Activated naive CD4-positive, alpha-beta T cell treated with anti-CD3 and anti-CD28 coated beads, Interleukin-2, amount 10 ng/mL, durations not matched to agents 7 days and 5 days (primary cell): Measurements from ENCODE around the gene BCAS3.
"Not testable (repeated sequence)": the region's sequence is repeated elsewhere in the genome, so short reads cannot be mapped to it uniquely, and the experiment has no call there.

ENCODE experiments used
- CTCF ChIA-PET: fragments of 350-600 bp; sonication (Branson Sonifier 250); formaldehyde crosslinking; loops from one replicate; lab custom pipeline; 2021; ENCODE audit warnings: antibody characterized with exemption; lab: Charles Lee
- DNase-seq: peaks from one replicate; pipeline ENCODE4 v3.0.0-alpha.2; 2020
- H3K27ac Mint-ChIP-seq: one replicate; pipeline ENCODE4 v1.8.0; 2021; ENCODE audit warnings: mild to moderate bottlenecking, moderate library complexity, mixed read lengths
- H3K27me3 Mint-ChIP-seq: one replicate; pipeline ENCODE4 v1.8.0; 2021; ENCODE audit warnings: mild to moderate bottlenecking, mixed read lengths
- H3K36me3 Mint-ChIP-seq: one replicate; pipeline ENCODE4 v1.8.0; 2021; ENCODE audit warnings: mixed read lengths
- H3K4me1 Mint-ChIP-seq: one replicate; pipeline ENCODE4 v1.8.0; 2021; ENCODE audit warnings: mixed read lengths
- H3K4me3 Mint-ChIP-seq: one replicate; pipeline ENCODE4 v1.8.0; 2021; ENCODE audit warnings: mild to moderate bottlenecking, moderate library complexity, mixed read lengths
- H3K9me3 Mint-ChIP-seq: one replicate; pipeline ENCODE4 v1.8.0; 2021; ENCODE audit warnings: mixed read lengths

The BCAS3 gene

DNA sequence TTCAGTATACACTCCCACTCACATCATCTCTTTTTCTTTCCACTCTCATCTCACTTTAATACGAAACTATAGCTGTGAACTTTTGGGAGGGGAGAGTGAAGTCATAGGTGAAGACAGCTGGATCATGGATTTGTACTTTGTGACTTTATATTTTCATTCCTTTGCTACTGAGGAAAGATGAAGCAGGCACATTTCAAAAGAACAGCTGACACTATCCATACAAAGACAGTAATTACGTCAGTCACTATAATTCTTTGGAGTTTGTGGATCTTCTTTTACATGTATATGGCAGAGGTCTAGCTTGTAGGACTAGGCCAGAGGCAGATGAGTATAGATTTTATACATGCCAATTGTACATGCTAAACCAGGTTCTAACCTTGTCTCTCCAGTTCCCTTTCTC is 346.3 kb downstream of the BCAS3 start:
- Mint-ChIP-seq H3K27ac (no peak overlapping the region), H3K36me3 (no peaks in the 10 kb centered on the region)
- CTCF ChIA-PET: no interaction called here

DNA sequence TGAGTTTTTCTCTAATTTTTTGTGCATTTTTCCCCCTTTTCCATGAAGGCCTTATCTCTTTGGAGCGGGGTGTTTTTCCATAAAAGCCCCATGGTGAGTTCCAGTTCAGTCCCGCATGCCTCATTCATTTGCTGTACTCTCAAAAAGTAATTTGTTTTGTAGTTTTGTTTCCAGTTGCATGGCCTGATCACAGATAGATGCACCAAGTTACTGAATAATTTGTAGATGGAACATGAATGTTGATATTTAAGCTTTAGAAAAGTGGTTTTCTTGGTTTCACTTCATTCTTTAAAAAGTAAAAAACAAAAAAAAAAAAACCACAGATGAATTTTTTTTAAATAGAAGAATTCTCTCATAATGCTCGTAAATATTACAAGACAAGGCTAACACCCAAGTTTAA is 349.2 kb downstream of the BCAS3 start:
- Mint-ChIP-seq H3K27me3 (no peaks in the 10 kb centered on the region), H3K36me3 (no peaks in the 10 kb centered on the region), H3K4me1 (no peaks in the 10 kb centered on the region), H3K9me3 (no peaks in the 10 kb centered on the region), H3K4me3 (no peak overlapping the region), H3K27ac (no peak overlapping the region)
- no peak for DNase-seq
- CTCF ChIA-PET: interaction anchor here (1.1 to 1.7 kb wide), 2 partner anchors 14 to 332 kb away, joined by 3 to 5 read pairs; no protein-coding TSS in a partner anchor

More for the DNA sequence above, 346.3 kb downstream of the BCAS3 start:
- Mint-ChIP-seq H3K4me3 (no peak overlapping the region), H3K9me3 (no peaks in the 10 kb centered on the region), H3K4me1 (peaks cover 2% of the 10 kb centered on the region), H3K27me3 (no peaks in the 10 kb centered on the region)
- no peak for DNase-seq

DNA sequence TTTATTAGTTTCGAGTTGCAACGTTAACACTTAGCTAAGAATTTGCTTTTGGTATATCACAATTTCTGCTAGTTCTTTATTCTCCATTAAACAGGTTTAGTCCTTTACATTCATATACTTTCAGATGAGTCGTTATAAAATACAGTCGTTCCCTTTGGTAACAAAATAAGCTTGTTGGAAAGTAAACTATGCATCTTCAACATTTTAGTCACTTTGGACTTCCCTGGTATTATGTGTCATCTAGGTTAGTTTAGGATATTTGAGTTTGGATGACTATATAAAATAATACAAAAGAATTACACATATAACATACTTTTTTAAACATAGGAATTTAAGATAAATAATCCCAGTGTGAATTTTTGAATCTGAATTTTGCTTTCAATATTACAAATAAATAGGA is 351.5 kb downstream of the BCAS3 start:
- DNase-seq: no peak
- Mint-ChIP-seq H3K27ac (no peak overlapping the region), H3K27me3 (no peaks in the 10 kb centered on the region), H3K4me1 (no peaks in the 10 kb centered on the region), H3K9me3 (no peaks in the 10 kb centered on the region), H3K36me3 (no peaks in the 10 kb centered on the region), H3K4me3 (no peak overlapping the region)
- CTCF ChIA-PET: interaction anchor here (0.5 to 1.9 kb wide), 2 partner anchors 9 to 100 kb away, joined by 3 to 6 read pairs; no protein-coding TSS in a partner anchor

DNA sequence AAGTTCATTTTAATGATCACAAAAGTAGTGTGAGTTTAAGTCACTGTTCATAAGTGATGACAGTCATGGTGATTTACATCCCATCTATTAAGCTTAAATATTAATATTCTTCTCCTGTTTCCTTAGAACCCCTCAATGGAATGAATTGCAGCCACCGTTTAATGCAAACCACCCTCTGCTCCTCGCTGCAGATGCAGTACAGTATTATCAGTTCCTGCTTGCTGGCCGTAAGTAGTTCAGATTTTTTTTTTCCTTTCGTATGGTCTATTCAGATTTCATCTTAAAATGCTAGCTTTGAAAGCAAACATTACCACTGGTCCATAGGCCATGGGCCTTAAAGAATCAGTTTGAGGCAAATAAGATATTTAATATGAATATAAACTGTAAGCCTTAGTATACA is 363.0 kb downstream of the BCAS3 start:
- Mint-ChIP-seq H3K9me3 (no peaks in the 10 kb centered on the region), H3K4me3 (no peak overlapping the region), H3K36me3 (peaks cover 1% of the 10 kb centered on the region), H3K27me3 (no peaks in the 10 kb centered on the region), H3K27ac (no peak overlapping the region), H3K4me1 (no peaks in the 10 kb centered on the region)
- CTCF ChIA-PET: interaction anchor here (0.7 to 1.1 kb wide), 2 partner anchors 10 to 13 kb away, joined by 3 read pairs; no protein-coding TSS in a partner anchor
- no peak for DNase-seq

DNA sequence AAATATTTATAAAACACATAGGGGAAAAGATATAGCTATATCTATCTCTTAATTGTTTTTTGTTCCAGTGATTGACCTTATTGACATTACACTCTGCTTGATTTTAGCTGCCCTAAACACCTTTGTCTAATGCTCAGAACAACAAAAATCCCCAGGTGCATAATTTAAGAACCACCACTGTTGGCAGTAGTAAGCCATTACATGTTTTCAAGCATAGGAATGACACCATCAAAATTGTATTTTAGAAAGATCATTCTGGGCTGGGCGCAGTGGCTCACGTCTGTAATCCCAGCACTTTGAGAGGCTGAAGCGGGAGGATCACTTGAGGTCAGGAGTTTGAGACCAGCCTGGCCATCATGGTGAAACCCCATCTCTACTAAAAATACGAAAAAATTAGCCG is 364.7 kb downstream of the BCAS3 start:
- H3K4me3 Mint-ChIP-seq, H3K36me3 Mint-ChIP-seq: not testable (repeated sequence)

DNA sequence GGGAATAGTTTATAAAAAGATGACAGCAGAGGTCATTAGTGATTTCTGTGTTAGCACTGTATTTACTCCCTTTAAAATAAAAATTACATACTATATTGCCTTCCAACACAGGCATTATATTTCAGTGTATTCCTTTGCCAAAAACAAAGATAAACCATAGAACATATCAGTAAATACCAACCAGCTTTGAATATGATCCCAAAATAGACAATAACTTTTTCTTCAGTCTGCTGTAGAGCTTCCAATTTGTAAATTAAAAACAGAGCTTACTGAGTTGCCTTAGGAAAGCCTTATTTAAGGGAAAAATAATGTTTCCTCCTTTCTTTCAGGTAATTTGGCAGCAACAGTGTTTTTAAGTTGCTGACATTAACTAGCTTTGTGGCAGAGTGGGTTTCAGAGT is 369.9 kb downstream of the BCAS3 start:
- Mint-ChIP-seq H3K36me3 (no peaks in the 10 kb centered on the region), H3K4me1 (no peaks in the 10 kb centered on the region), H3K9me3 (no peaks in the 10 kb centered on the region), H3K4me3 (no peak overlapping the region), H3K27me3 (no peaks in the 10 kb centered on the region), H3K27ac (no peak overlapping the region)
- no peak for DNase-seq
- CTCF ChIA-PET: interaction anchor here (1.1 kb wide), 1 partner anchor 343 kb away, joined by 3 read pairs; no protein-coding TSS in a partner anchor

More for the DNA sequence above, 364.7 kb downstream of the BCAS3 start:
- H3K27ac Mint-ChIP-seq, DNase-seq, H3K27me3 Mint-ChIP-seq, CTCF ChIA-PET, H3K4me1 Mint-ChIP-seq, H3K9me3 Mint-ChIP-seq: not testable (repeated sequence)

DNA sequence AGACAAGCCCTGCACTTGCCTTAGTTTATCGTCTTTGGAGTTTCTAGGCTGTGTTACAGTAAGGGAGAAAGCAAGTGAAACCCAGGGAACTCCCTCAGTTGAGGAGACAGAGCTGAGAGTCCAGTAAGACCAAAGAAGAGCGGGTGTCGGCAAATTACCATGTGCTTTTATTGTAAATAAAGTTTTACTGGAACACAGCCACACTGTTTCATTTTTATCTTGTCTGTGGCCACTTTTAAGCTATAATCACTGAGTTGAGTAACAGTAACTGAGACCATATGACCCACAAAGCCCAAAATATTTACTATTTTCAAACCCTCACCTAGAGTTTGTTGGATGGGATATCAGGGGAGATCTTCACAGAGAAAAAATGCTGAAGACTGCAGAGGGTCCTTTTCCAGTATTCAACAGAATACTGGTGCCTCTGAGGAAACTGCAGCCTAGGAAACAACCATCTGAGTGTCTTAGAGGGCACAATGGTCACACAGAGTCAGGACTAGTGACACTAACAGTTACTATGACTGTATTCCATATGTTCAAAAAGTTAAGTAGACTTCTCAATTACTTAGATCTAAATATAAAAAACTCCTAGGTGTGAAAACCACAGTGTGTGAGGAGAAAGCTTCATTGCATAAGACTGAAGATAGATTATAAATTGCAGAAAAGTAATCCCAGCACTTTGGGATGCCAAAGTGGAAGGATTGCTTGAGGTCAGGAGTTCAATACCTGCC is 370.9 kb downstream of the BCAS3 start:
- no peaks in the 10 kb centered on the region for H3K36me3 Mint-ChIP-seq
- H3K4me3 Mint-ChIP-seq: no peak overlapping the region
- DNase-seq: no peak
- CTCF ChIA-PET: interaction anchor here (1.1 kb wide), 1 partner anchor 342 kb away, joined by 3 read pairs; no protein-coding TSS in a partner anchor
- no peak overlapping the region for H3K27ac Mint-ChIP-seq
- no peaks in the 10 kb centered on the region for H3K4me1 Mint-ChIP-seq
- no peaks in the 10 kb centered on the region for H3K27me3 Mint-ChIP-seq
- H3K9me3 Mint-ChIP-seq: no peaks in the 10 kb centered on the region

DNA sequence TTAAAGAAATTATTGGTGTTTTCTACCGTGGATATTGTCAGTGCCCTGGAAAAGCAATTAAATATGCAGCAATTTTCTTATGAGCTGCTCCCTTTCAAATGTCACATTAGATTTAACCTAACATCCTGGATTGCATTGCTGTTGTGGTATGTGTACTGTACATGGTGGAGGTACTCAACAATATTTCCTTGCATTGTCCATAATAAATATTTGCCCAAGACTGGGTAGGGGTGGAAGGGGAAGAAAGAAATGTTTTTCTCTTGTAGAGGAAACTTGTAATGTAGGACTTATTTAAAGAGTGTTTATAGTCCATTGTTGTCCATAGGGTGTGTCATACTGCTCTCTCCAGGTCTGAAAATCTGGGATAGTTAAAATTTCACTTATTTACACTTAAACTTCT is 375.8 kb downstream of the BCAS3 start:
- no peaks in the 10 kb centered on the region for H3K27me3 Mint-ChIP-seq
- no peaks in the 10 kb centered on the region for H3K36me3 Mint-ChIP-seq
- no peak overlapping the region for H3K27ac Mint-ChIP-seq
- no peak for DNase-seq
- H3K4me3 Mint-ChIP-seq: no peak overlapping the region
- CTCF ChIA-PET: no interaction called here
- peaks cover 15% of the 10 kb centered on the region for H3K4me1 Mint-ChIP-seq
- no peaks in the 10 kb centered on the region for H3K9me3 Mint-ChIP-seq

DNA sequence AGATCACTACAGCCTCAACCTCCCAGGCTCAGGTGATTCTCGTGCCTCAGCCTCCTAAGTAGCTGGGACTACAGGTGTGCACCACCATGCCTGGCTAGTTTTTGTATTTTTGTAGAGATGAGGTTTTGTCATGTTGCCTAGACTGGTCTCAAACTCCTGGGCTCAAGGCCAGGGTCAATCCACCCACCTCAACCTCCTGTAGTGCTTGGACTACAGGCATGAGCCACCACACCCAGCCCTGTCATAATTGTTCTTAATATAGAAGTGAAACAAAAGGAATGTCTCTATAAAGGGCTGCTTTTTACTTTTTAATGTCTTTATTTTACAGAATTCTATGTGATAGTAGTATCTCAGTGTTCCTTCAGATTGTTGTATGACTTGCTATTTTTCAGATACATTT is 376.8 kb downstream of the BCAS3 start:
- Mint-ChIP-seq H3K36me3 (no peaks in the 10 kb centered on the region), H3K4me1 (peaks cover 18% of the 10 kb centered on the region), H3K27me3 (no peaks in the 10 kb centered on the region), H3K27ac (no peak overlapping the region), H3K4me3 (no peak overlapping the region), H3K9me3 (no peaks in the 10 kb centered on the region)
- DNase-seq: no peak
- CTCF ChIA-PET: no interaction called here

DNA sequence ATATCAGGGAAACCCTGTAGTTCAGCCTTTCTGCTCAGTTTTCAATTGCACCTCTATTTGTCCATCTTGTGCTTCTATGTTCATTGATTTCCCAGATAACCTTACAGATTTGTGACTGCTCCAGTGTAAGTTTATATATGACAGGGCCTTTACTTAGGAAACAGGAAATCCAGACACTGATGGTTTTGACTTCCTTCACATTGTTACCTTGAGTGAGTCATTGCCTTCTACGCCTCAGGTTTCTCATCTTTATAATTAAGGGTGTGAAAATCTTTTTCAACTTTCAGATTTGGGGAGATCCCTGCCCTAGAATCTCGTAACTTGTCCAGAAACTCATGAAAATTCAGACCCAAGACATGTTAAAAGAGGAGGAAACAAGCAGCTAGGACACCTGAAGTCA is 379.6 kb downstream of the BCAS3 start:
- no peak overlapping the region for H3K4me3 Mint-ChIP-seq
- CTCF ChIA-PET: no interaction called here
- no peaks in the 10 kb centered on the region for H3K36me3 Mint-ChIP-seq
- H3K9me3 Mint-ChIP-seq: no peaks in the 10 kb centered on the region
- no peaks in the 10 kb centered on the region for H3K27me3 Mint-ChIP-seq
- peaks cover 22% of the 10 kb centered on the region for H3K4me1 Mint-ChIP-seq
- no peak overlapping the region for H3K27ac Mint-ChIP-seq
- no peak for DNase-seq

DNA sequence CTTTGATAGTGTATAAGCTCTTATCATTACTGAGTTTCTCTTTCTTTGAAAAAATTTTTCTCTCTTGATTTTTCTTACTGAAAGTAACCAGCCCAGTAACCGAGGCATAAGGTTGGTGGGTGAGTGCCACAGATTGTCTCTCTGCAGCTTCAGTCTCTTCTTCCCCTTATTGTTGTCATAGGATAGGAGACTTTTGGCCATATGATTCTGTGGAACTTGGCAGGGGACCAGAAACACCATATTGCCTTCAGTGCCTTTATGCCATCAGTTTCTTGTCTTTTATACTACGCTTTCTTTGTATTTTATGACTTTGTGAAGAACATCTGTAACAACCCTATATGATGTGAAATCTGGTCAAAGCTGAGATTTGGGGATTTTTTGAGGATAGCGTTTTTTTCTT is 380.4 kb downstream of the BCAS3 start:
- H3K4me1 Mint-ChIP-seq: peaks cover 22% of the 10 kb centered on the region
- H3K36me3 Mint-ChIP-seq: no peaks in the 10 kb centered on the region
- no peaks in the 10 kb centered on the region for H3K27me3 Mint-ChIP-seq
- H3K4me3 Mint-ChIP-seq: no peak overlapping the region
- DNase-seq: no peak
- H3K27ac Mint-ChIP-seq: no peak overlapping the region
- CTCF ChIA-PET: interaction anchor here (0.8 kb wide), 1 partner anchor 301 kb away, joined by 3 read pairs; no protein-coding TSS in a partner anchor
- H3K9me3 Mint-ChIP-seq: no peaks in the 10 kb centered on the region

DNA sequence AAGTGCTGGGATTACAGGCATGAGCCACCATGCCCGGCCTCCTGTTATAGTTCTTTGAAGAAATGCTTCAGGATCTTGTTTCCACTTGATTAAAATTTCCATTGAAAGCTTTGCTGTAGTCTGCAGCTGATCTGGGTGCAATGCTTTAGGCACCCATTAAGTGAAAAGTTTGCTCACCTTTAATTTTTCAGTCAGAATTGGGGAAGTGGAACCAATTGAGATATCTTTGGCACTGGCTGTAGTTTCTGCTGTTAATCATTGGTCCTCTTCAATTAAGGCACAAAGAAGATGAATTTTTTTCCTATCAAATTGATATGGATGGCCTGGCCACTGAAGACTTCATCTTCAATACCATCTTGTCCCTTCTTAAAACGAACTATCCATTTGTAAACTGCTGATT is 385.9 kb downstream of the BCAS3 start:
- no peak for DNase-seq
- Mint-ChIP-seq H3K4me1 (peaks cover 11% of the 10 kb centered on the region), H3K9me3 (no peaks in the 10 kb centered on the region), H3K4me3 (no peak overlapping the region), H3K27ac (no peak overlapping the region), H3K36me3 (no peaks in the 10 kb centered on the region), H3K27me3 (no peaks in the 10 kb centered on the region)
- CTCF ChIA-PET: no interaction called here

DNA sequence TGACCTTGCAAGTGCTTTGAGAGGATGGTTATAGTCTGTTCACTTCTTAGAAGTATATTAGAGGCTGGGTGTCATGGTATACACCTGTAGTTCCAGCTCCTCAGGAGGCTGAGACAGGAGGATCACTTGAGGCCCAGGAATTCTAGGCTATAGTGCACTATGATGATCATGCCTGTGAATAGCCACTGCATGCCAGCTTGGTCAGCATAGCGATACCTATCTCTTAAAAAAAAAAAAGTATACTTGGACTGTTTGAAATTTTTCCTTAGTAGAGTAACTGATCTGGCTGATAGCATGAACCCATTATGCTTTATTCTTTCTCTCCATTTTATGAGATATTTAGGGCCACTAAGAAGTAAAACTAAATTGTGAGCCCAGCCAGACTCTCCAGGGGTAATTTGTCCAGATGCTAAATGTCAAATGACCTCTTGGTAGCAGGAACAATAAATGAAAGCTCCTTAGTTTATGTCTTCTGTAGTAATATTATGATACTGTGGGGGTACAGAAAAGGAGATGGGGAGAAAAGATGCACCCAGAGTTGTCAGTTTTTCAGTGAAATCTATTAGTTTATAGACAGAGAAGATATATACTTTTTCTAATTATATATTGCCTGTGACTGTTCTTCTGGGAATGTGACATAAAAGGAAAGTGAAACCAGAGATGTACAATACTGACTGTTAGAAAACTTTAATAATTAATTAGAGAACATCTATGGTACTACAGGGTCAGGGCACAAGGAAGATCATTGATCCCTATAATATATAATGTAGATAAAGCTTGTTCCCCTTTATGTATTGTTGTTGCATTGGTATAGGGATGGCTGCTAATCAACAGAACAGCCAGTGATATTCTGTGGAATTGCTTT is 386.7 kb downstream of the BCAS3 start:
- no peak overlapping the region for H3K4me3 Mint-ChIP-seq

DNA sequence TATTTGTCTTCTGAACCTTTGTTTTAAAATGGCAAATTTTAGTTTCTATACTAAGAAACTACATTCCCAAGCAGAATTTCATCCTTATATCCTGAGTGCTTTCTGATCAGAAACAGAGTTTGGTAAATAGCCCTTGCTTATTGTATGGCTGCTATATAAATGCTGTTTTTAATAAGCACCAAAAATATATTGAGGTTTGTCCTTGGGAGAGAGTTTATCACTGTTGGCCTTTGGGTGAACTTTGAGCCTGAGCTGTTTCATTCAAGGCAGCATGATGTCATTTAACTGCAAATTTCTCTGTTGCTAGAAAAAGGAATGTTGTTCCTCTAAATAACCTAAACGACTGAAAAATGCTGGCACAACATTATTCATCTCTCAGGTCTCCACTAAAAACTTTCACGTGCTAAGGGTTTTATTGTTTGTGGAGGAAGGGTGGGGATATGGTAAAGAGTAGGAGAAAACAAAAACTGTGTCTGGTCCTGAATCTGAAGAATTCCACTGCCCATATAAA is 387.7 kb downstream of the BCAS3 start:
- Mint-ChIP-seq H3K27ac (no peak overlapping the region), H3K27me3 (no peaks in the 10 kb centered on the region), H3K9me3 (no peaks in the 10 kb centered on the region), H3K4me1 (peaks cover 4% of the 10 kb centered on the region), H3K4me3 (no peak overlapping the region), H3K36me3 (no peaks in the 10 kb centered on the region)
- CTCF ChIA-PET: no interaction called here
- no peak for DNase-seq

More for the DNA sequence above, 386.7 kb downstream of the BCAS3 start:
- CTCF ChIA-PET: interaction anchor here (0.7 kb wide), 1 partner anchor 9 kb away, joined by 3 read pairs; no protein-coding TSS in a partner anchor
- H3K27me3 Mint-ChIP-seq: no peaks in the 10 kb centered on the region
- DNase-seq: no peak
- no peaks in the 10 kb centered on the region for H3K36me3 Mint-ChIP-seq
- H3K27ac Mint-ChIP-seq: no peak overlapping the region
- H3K4me1 Mint-ChIP-seq: peaks cover 9% of the 10 kb centered on the region
- no peaks in the 10 kb centered on the region for H3K9me3 Mint-ChIP-seq
